ENCODE data around the gene USP5.

- TF ChIP-seq RAD21 (IDR thresholded peaks at IDR 0.05 in 1 of 2, conservative IDR thresholded peaks at IDR 0.05 in 1 of 2; ENCODE audit: low read depth in 2 of 2, low read length in 2 of 2), result no peak
- no peak for TF ChIP-seq EP300 (IDR thresholded peaks at IDR 0.05; ENCODE audit: borderline replicate concordance in 1 of 2, low read depth in 2 of 2, low read length in 2 of 2)
- TF ChIP-seq YY1 (IDR thresholded peaks at IDR 0.05; ENCODE audit: low read depth, low read length), result no peak
- TF ChIP-seq CTCF (IDR thresholded peaks at IDR 0.05; ENCODE audit: control extremely low read depth in 1 of 3, insufficient read depth in 1 of 3, low read depth in 1 of 3, low read length in 3 of 3), result no peak
- no peak for TF ChIP-seq E2F6 (IDR thresholded peaks at IDR 0.05)
- TF ChIP-seq TAF1 (IDR thresholded peaks at IDR 0.05; ENCODE audit: low read depth, low read length), result no peak
- no peak for TF ChIP-seq RXRA (IDR thresholded peaks at IDR 0.05; ENCODE audit: insufficient read depth, low read depth, low read length)
- no peak for TF ChIP-seq SP1 (IDR thresholded peaks at IDR 0.05; ENCODE audit: low read depth, low read length)
Measured at GRCh38 chr12:6891646-6892001, 39.7 kb downstream of the USP5 start.

Data from H1 (cell line).